Measurements from ENCODE around the gene C4orf17. TPM values are rescaled to one million over a fixed set of nuclear protein-coding genes. Genes with fewer than 3 reads are reported as not detected.

The C4orf17 gene
- total and polyA plus RNA-seq, 2 of the 8 experiments (the other 6 are each of a cell fraction or from before 2014, with no cell fraction given): not detected

DNA sequence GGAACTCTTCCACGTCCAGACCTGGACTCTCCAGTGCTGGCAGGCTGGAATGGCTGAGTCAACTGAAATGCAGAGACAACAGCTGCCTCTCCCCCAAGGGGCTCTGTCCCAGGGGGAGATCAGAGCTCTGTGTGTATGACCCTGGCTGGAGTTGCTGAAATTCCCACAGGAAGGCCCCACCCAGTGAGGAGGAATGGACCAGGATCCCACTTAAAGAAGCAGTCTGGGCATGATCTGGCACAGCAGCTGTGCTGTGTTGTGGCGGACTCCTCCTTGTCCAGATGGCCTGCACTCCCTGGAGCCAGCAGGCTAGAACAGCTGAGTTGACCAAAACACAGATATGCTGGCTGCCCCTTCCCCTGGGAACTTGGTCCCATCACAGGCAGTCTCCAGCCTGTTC, 25.4 kb downstream of the C4orf17 start:
- no peak overlapping the region for H3K4ac ChIP-seq (replicated peaks; ENCODE audit: insufficient read length, low read depth, low read length)
- POLR2A ChIA-PET (ENCODE audit: partially characterized antibody): no interaction called here
- H3K56ac ChIP-seq (replicated peaks; ENCODE audit: insufficient read length, low read depth, low read length): no peak overlapping the region
- H3K14ac ChIP-seq (ENCODE audit: insufficient read length): no peak overlapping the region
- FAIRE-seq (no peak), DNase-seq (ENCODE audit: low read depth in 1 of 2, low spot score in 2 of 2) (no peak)
- H4K5ac ChIP-seq (ENCODE audit: insufficient read length, low read depth, low read length): no peak overlapping the region
- H3K4me2 ChIP-seq (ENCODE audit: insufficient read depth in 1 of 2, low read depth in 2 of 2, low read length in 2 of 2): no peak overlapping the region
- H2BK120ac ChIP-seq (replicated peaks; ENCODE audit: low read depth, low read length): no peak overlapping the region
- H3K4me3 ChIP-seq (ENCODE audit: extremely low read depth in 1 of 4, insufficient read depth in 2 of 4, low read depth in 3 of 4, low read length in 4 of 4): no peak overlapping the region
- no peaks in the 10 kb centered on the region for H3K36me3 ChIP-seq (ENCODE audit: control insufficient read depth in 2 of 4, insufficient read depth in 4 of 4, low read length in 3 of 4)
- H3K79me2 ChIP-seq (ENCODE audit: control insufficient read depth in 1 of 2, insufficient read depth in 2 of 2, low read length in 2 of 2): no peaks in the 10 kb centered on the region
- H4K8ac ChIP-seq (ENCODE audit: extremely low read depth, insufficient read depth, low read length): no peak overlapping the region
- no peak overlapping the region for H2BK15ac ChIP-seq (ENCODE audit: low read length)
- no peaks in the 10 kb centered on the region for H4K20me1 ChIP-seq (replicated peaks in 1 of 2; ENCODE audit: control insufficient read depth in 1 of 2, insufficient read depth in 2 of 2, low read length in 2 of 2)
- no peak overlapping the region for H3K23ac ChIP-seq (ENCODE audit: insufficient read length)
- H2BK20ac ChIP-seq (ENCODE audit: low read length): no peak overlapping the region
- H3K27ac ChIP-seq (ENCODE audit: low read depth, low read length): no peak overlapping the region
- no peak overlapping the region for H3K18ac ChIP-seq (ENCODE audit: extremely low read depth, low read length)
- no peak overlapping the region for H3K9ac ChIP-seq (replicated peaks in 1 of 4; ENCODE audit: extremely low read depth in 1 of 4, low read depth in 3 of 4, low read length in 3 of 4)
- WGBS, 2 experiments (ENCODE audit: extremely low coverage in 1 of 2, insufficient coverage in 1 of 2, insufficient read length in 1 of 2, insufficient replicate concordance in 2 of 2, low coverage in 1 of 2, low lambda C conversion rate in 2 of 2, missing lambda C conversion rate in 1 of 2): 91% methylated on average over 2 of the region's 2 CpGs; no CpG with 5 or more reads in 1 of the 2 experiments
- H2AK5ac ChIP-seq (ENCODE audit: low read depth, low read length): no peak overlapping the region
- no peaks in the 10 kb centered on the region for H3K23me2 ChIP-seq (ENCODE audit: low read depth, low read length)
- no peak overlapping the region for H2BK5ac ChIP-seq (ENCODE audit: low read depth, low read length)
- no peak overlapping the region for H4K91ac ChIP-seq (replicated peaks; ENCODE audit: insufficient read length, low read length)
- no peaks in the 10 kb centered on the region for H3K4me1 ChIP-seq (replicated peaks in 1 of 4; ENCODE audit: control insufficient read depth in 3 of 4, insufficient read depth in 4 of 4, low read length in 3 of 4)
- no peaks in the 10 kb centered on the region for H3K79me1 ChIP-seq (ENCODE audit: low read depth, low read length)
- H3K27me3 ChIP-seq (replicated peaks in 1 of 4; ENCODE audit: control insufficient read depth in 3 of 4, extremely low read depth in 1 of 4, insufficient read depth in 3 of 4, low read length in 3 of 4): no peaks in the 10 kb centered on the region
- H2AFZ ChIP-seq (ENCODE audit: low read length): no peak overlapping the region
- CTCF ChIA-PET (ENCODE audit: partially characterized antibody): interaction anchor here (1.2 kb wide), 1 partner anchor 73 kb away, joined by 4 read pairs; no protein-coding TSS in a partner anchor
- H3K9me3 ChIP-seq (ENCODE audit: insufficient read depth in 2 of 2, low read depth in 1 of 2, low read length in 1 of 2): no peaks in the 10 kb centered on the region
- H2BK12ac ChIP-seq (ENCODE audit: low read depth, low read length): no peak overlapping the region
- no peak for TF ChIP-seq POLR2A (IDR thresholded peaks at IDR 0.05; ENCODE audit: control extremely low read depth in 1 of 2, low read depth in 2 of 2, low read length in 2 of 2)
- TF ChIP-seq TAF7 (optimal IDR thresholded peaks at IDR 0.05; ENCODE audit: borderline replicate concordance, low read depth, low read length): no peak
- no peak for TF ChIP-seq CTBP2 (IDR thresholded peaks at IDR 0.05; ENCODE audit: borderline replicate concordance, insufficient read depth, insufficient read length, low read length)
- TF ChIP-seq CREB1 (IDR thresholded peaks at IDR 0.05): no peak
- no peak for TF ChIP-seq TAF1 (IDR thresholded peaks at IDR 0.05; ENCODE audit: low read depth, low read length)
- no peak for TF ChIP-seq SP2 (IDR thresholded peaks at IDR 0.05; ENCODE audit: low read length)
- no peak for TF ChIP-seq RAD21 (IDR thresholded peaks at IDR 0.05 in 1 of 2, conservative IDR thresholded peaks at IDR 0.05 in 1 of 2; ENCODE audit: low read depth in 2 of 2, low read length in 2 of 2)
- no peak for TF ChIP-seq CBX5 (IDR thresholded peaks at IDR 0.05; ENCODE audit: low read depth, low read length)
- no peak for TF ChIP-seq RNF2 (IDR thresholded peaks at IDR 0.05; ENCODE audit: borderline replicate concordance, low read depth, low read length, missing control alignments, poor library complexity, severe bottlenecking)
- TF ChIP-seq BACH1 (IDR thresholded peaks at IDR 0.05; ENCODE audit: low read length): no peak
- TF ChIP-seq, protein P1, sequence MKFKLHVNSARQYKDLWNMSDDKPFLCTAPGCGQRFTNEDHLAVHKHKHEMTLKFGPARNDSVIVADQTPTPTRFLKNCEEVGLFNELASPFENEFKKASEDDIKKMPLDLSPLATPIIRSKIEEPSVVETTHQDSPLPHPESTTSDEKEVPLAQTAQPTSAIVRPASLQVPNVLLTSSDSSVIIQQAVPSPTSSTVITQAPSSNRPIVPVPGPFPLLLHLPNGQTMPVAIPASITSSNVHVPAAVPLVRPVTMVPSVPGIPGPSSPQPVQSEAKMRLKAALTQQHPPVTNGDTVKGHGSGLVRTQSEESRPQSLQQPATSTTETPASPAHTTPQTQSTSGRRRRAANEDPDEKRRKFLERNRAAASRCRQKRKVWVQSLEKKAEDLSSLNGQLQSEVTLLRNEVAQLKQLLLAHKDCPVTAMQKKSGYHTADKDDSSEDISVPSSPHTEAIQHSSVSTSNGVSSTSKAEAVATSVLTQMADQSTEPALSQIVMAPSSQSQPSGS (IDR thresholded peaks at IDR 0.05; ENCODE audit: low read length): no peak
- TF ChIP-seq EZH2 (IDR thresholded peaks at IDR 0.05; ENCODE audit: low read depth, low read length, severe bottlenecking): no peak
- TF ChIP-seq FOSL1 (IDR thresholded peaks at IDR 0.05; ENCODE audit: insufficient read depth, low read depth, low read length): no peak

All from H1 (cell line).